Esophagus squamous epithelium (tissue), 4 donors: ENCODE results near the gene SYNE2.

Experiments
- POLR2A ChIP-seq, 4 donors: fragments of 450-650 bp; IDR thresholded peaks; one replicate each; pipeline ENCODE4 v1.6.1; 2017; ENCODE audit warnings: antibody characterized with exemption in 4 of 4, mild to moderate bottlenecking in 4 of 4, moderate library complexity in 3 of 4
- TF ChIP-seq, protein P1 (sequence below), 6 experiments: fragments of 450-650 bp in 4 of 6; fragments of 200-600 bp in 2 of 6; sonication (generic) in 2 of 6; IDR thresholded peaks; one replicate each; pipeline ENCODE4 v1.5.1; 2016 to 2019; ENCODE audit warnings: antibody characterized with exemption in 6 of 6, mild to moderate bottlenecking in 4 of 6, moderate library complexity in 4 of 6

GRCh38 chr14:64008016-64008415, 155.2 kb downstream of the SYNE2 start:
- TF ChIP-seq, protein P1, sequence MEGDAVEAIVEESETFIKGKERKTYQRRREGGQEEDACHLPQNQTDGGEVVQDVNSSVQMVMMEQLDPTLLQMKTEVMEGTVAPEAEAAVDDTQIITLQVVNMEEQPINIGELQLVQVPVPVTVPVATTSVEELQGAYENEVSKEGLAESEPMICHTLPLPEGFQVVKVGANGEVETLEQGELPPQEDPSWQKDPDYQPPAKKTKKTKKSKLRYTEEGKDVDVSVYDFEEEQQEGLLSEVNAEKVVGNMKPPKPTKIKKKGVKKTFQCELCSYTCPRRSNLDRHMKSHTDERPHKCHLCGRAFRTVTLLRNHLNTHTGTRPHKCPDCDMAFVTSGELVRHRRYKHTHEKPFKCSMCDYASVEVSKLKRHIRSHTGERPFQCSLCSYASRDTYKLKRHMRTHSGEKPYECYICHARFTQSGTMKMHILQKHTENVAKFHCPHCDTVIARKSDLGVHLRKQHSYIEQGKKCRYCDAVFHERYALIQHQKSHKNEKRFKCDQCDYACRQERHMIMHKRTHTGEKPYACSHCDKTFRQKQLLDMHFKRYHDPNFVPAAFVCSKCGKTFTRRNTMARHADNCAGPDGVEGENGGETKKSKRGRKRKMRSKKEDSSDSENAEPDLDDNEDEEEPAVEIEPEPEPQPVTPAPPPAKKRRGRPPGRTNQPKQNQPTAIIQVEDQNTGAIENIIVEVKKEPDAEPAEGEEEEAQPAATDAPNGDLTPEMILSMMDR (IDR thresholded peaks at IDR 0.05): no peak
- TF ChIP-seq POLR2A (IDR thresholded peaks at IDR 0.05): no peak
